Measurements from ENCODE around the gene TXN. TPM values are rescaled to one million over a fixed set of nuclear protein-coding genes. Genes with fewer than 3 reads are reported as not detected.
"Not testable (repeated sequence)": the region's sequence is repeated elsewhere in the genome, so short reads cannot be mapped to it uniquely, and the experiment has no call there.

TXN gene
- total RNA-seq, 1 donor from 2014 or later: 66.0 TPM

- intact Hi-C loops (cut with micrococcal nuclease): no loop called here
- DNase-seq (no peak), ATAC-seq (no peak)
Measured at GRCh38 chr9:110214586-110215355, 41.5 kb downstream of the TXN start.

GRCh38 chr9:110214090-110214489 is 42.2 kb downstream of the TXN start:
- DNase-seq: no peak
- no peak for ATAC-seq
- intact Hi-C loops (cut with micrococcal nuclease): no loop called here

GRCh38 chr9:110213413-110214044 is 42.8 kb downstream of the TXN start:
- intact Hi-C loops (cut with micrococcal nuclease): no loop called here
- no peak for DNase-seq
- no peak for ATAC-seq

- intact Hi-C loops (cut with micrococcal nuclease): no loop called here
- DNase-seq (no peak), ATAC-seq (no peak)
Measured at GRCh38 chr9:110208031-110208430, 48.3 kb downstream of the TXN start, which contains the start of gene C9orf152. Gene C9orf152, minus strand, starts transcription at chr9:110208159. Its CDS starts 580 bp downstream, at chr9:110207579.

GRCh38 chr9:110207071-110207641 is 49.2 kb downstream of the TXN start:
- DNase-seq (no peak), ATAC-seq (no peak)
- intact Hi-C loops (cut with micrococcal nuclease): no loop called here

- DNase-seq: no peak
- intact Hi-C loops (cut with micrococcal nuclease): no loop called here
- ATAC-seq: no peak
Measured at GRCh38 chr9:110206389-110206788, 49.9 kb downstream of the TXN start.

GRCh38 chr9:110205612-110206011 is 50.7 kb downstream of the TXN start:
- intact Hi-C loops (cut with micrococcal nuclease); DNase-seq; ATAC-seq: not testable (repeated sequence)

- intact Hi-C loops (cut with micrococcal nuclease): no loop called here
- ATAC-seq (peak; percentile 33), DNase-seq (no peak)
Measured at GRCh38 chr9:110202232-110202631, 54.1 kb downstream of the TXN start.

GRCh38 chr9:110199643-110200042 is 56.7 kb downstream of the TXN start:
- intact Hi-C loops (cut with micrococcal nuclease): no loop called here
- DNase-seq (no peak), ATAC-seq (no peak)

GRCh38 chr9:110198357-110198756 is 58.0 kb downstream of the TXN start:
- intact Hi-C loops (cut with micrococcal nuclease): no loop called here
- DNase-seq (no peak), ATAC-seq (no peak)

- intact Hi-C loops (cut with micrococcal nuclease): no loop called here
- DNase-seq (no peak), ATAC-seq (no peak)
Measured at GRCh38 chr9:110197330-110198187, 58.7 kb downstream of the TXN start.

GRCh38 chr9:110196084-110196499 is 60.2 kb downstream of the TXN start:
- ATAC-seq; intact Hi-C loops (cut with micrococcal nuclease): not testable (repeated sequence)

More at GRCh38 chr9:110196084-110196499, 60.2 kb downstream of the TXN start:
- DNase-seq: not testable (repeated sequence)

Other genes starting within 250 kb of the TXN start
- gene C9orf152, start 48.3 kb downstream of the TXN start, total RNA-seq: not detected
- gene TXNDC8, start 81.4 kb upstream of the TXN start, total RNA-seq: not detected

Measured in left ventricle myocardium superior (tissue), 1 donor.